HG03442 (cell line): ENCODE results near the gene CPD.
"Not testable (repeated sequence)": the region's sequence is repeated elsewhere in the genome, so short reads cannot be mapped to it uniquely, and the experiment has no call there.

Experiments
- ATAC-seq: cut with Tn5 transposase; IDR thresholded peaks from one replicate; pipeline ENCODE4 v1.9.1; 2021; ENCODE audit warnings: mild to moderate bottlenecking, moderate library complexity; ENCODE audit not compliant: unreplicated experiment

The CPD gene

GRCh38 chr17:30378825-30379302, at the start of gene CPD:
TSS of gene CPD (plus strand) at chr17:30378927. CDS start at chr17:30378981, 54 bp downstream.
- peak; percentile 81 for ATAC-seq

DNA sequence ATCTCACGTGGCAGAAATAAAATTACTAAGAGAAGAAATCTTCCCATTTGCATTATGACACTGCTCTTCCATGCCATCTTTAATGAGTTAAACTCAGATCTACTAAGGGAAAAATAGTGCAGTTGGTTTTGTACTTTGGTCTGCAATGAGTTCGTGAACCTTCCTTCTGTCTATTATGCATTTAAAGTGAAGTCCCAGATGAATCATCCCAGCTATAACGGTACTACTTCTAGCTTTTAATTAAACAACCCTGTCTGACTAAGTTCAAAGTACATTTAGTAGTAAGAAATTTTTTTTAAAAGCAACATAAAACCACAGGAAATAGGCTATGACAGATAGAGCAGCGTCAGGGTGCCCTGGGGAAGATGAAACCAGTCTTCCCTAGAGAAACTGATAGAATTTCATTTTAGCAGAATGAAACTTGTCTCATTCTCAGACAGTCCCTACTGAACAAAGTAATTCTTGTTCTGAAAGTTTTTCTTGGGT, 46.6 kb upstream of the CPD start:
- no peak for ATAC-seq

DNA sequence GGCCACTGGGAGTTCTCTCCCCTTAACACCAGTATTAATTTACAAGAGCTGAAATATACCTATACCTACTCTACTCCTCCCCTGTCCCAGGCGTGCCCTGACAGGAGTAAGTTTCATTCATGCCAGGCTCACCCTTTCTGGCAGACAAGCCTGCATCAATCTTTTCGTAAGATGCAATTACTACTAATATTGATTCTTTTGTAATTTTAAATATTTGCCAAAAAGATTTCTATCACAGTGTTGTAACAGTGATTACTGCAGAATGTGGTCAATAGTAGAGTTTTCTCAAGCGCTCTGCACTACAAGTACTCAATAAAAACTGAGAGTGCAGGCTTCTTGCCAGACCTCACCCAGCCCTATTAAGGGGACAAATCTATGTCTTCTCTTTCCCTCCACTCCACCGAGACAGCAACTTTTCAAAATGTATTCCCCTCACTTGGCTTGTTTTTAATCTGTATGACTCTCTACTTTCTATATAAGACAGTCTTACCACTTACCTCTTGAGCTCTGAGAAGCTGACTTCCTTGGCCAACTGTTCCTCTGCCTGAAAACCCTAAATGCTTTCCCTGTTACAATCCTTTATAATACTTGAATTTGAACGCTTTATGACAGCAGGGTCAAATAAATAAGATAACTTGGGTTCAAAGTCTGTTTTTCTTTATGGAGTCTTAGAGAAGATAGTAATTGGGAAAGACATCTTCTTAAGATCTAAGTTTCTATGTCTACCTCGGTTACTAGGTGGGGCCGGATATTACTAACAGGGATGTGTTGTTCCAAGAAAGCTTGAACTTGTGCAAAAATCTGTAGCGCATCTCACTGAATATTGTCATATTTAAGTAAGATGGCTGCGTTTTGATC, 45.0 kb upstream of the CPD start, which contains the start of gene TMIGD1:
TSS of gene TMIGD1 (minus strand) at position 555 of the 858 bp plus-strand sequence. CDS start 1,924 bp downstream, outside the sequence.
- ATAC-seq = no peak

DNA sequence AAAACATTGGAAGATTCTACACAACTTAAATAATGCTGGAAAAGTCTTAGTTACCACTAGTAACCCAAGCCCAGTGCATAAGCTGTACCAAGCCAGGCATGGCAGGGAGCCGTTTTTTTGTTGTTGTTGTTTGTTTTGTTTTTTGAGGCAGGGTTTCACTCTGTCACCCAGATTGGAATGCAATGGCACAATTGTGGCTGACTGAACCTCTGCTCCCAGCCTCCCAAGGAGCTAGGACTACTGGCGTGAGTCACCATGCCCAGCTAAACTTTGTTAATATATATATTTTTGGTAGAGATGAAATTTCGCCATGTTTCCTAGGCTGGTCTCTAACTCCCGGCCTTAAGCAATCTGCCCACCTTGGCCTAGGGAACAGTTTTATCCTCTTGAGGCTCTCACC, 44.3 kb upstream of the CPD start:
- no peak for ATAC-seq

GRCh38 chr17:30336369-30337171, 42.2 kb upstream of the CPD start:
- ATAC-seq = no peak

- ATAC-seq = no peak
Observed at GRCh38 chr17:30337393-30337999, 41.2 kb upstream of the CPD start.

DNA sequence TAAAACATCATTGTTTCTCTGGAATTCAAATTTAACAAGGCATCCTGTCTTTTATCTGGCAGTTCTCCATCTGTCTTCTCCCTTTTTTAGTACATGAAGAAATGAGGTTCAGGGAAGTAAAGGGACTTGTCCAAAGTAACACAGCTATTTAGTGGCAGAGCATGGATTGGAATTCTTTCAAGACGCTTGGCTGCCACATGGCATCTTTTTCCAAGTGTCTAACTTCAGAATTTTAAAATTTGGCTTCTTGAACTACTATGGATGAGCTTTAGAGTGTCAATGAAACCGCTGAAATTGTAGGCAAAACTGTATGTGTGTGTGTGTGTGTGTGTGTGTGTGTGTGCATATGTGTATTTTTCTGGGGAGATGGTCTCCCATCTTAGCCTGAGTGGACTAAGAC, 39.6 kb upstream of the CPD start:
- no peak for ATAC-seq

GRCh38 chr17:30340801-30341356, 37.8 kb upstream of the CPD start:
- ATAC-seq = no peak

GRCh38 chr17:30341703-30342249, 37.0 kb upstream of the CPD start:
- no peak for ATAC-seq

DNA sequence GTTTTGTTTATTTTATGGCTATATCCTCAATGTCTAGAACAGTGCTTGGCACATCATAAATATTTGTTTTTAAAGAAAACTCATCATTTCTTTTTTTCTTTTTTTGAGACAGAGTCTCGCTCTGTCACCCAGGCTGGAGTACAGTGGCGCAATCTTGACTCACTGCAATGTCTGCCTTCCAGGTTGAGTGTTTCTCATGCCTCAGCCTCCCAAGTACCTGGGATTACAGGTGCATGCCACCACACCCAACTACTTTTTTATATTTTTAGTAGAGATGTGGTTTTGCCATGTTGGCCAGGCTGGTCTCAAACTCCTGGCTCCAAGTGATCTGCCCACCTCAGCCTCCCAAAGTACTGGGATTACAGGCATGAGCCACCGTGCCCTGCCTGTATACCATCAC, 35.5 kb upstream of the CPD start:
- not testable (repeated sequence) for ATAC-seq

DNA sequence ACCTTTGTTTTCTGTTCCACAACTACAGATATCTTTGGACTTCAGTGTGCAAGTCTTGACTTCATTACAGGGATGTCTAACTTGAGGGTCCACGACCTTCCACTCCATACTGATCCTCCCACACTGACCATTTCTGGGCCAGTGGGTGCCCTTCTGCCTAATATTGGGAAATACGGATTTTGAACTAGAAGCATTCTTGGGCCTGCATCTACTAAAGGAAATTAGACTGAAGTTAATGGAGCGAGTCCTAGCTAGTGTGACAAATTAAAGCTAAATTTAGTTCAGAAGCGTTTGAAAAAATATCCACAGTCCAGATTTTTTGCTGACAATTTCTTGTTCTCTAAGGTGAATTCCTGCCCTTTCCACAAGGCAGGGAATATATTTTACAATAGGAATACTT, 34.9 kb upstream of the CPD start:
- ATAC-seq = no peak

GRCh38 chr17:30344283-30345088, 34.2 kb upstream of the CPD start:
- ATAC-seq = no peak

- no peak for ATAC-seq
Observed at GRCh38 chr17:30345089-30345433, 33.7 kb upstream of the CPD start.

DNA sequence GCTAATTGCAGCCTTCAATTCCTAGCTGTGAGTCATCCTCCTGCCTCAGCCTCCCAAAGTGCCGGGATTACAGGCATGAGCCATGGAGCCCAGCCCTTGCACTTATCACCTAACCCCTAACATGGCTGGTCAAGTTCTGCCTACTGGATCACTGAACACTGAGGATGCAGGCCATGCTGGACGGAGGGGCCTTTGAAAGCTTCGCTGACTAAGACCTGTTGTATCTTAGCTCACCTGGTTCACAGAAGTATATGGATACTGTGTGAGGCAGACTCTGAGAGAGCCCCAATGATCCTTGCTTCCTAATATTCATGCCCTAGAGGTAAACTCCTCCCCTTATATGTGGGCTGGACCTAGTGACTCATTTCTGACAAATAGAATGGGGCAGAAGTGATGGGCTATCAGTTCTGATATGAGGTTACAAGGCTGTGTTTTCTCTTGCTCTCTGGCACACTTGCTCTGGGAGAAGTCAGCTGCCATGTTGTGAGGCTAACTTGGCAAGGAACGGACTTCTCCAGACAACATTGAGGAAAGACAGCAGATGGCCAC, 33.1 kb upstream of the CPD start:
- ATAC-seq = no peak

- ATAC-seq = no peak
Observed at GRCh38 chr17:30346221-30346795, 32.4 kb upstream of the CPD start.

- ATAC-seq = no peak
Observed at GRCh38 chr17:30347488-30347887, 31.2 kb upstream of the CPD start.

DNA sequence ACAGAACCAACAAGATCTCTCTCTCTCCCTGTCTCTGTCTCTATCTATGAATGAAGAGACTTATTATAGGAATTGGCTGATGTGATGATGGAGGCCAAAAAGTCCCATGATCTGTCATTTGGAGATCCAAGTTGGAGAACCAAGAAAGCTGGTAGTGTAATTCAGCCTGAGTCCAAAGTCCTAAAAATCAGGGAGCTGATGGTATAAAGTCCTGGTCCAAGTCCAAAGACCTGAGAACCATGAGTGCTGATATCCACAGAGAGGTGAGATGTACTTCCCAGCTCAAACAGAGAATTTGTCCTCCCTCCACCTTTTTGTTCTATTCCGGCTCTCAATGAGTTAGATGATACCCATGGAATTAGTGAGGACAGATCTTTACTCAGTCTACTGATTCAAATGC, 29.5 kb upstream of the CPD start:
- no peak for ATAC-seq

GRCh38 chr17:30351263-30351662, 27.5 kb upstream of the CPD start:
- ATAC-seq = not testable (repeated sequence)

GRCh38 chr17:30351735-30352134, 27.0 kb upstream of the CPD start:
- no peak for ATAC-seq
